Measurements from ENCODE around the gene BCORL1.

DNA sequence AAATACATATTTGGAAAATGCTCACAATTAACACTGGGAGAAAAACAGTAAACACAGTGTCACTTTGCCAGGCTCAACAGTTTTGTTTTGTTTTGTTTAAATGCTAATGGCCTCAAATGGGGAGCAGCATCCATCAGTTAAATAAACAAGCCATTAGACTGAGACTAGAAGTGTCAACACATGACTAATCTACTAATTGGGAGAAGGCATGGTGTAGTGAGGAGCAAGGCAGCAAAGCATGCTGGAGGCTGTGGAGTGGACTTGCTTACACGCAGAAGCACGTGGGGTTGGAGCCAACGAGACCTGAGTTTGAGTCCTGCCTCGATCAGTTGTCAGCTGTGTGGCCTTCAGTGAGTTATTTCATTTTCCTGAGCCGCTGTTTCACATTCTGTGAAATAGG, 47.5 kb upstream of the BCORL1 start:
- TF ChIP-seq, protein P1, sequence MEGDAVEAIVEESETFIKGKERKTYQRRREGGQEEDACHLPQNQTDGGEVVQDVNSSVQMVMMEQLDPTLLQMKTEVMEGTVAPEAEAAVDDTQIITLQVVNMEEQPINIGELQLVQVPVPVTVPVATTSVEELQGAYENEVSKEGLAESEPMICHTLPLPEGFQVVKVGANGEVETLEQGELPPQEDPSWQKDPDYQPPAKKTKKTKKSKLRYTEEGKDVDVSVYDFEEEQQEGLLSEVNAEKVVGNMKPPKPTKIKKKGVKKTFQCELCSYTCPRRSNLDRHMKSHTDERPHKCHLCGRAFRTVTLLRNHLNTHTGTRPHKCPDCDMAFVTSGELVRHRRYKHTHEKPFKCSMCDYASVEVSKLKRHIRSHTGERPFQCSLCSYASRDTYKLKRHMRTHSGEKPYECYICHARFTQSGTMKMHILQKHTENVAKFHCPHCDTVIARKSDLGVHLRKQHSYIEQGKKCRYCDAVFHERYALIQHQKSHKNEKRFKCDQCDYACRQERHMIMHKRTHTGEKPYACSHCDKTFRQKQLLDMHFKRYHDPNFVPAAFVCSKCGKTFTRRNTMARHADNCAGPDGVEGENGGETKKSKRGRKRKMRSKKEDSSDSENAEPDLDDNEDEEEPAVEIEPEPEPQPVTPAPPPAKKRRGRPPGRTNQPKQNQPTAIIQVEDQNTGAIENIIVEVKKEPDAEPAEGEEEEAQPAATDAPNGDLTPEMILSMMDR (IDR thresholded peaks at IDR 0.05) = no peak
- TF ChIP-seq POLR2A (IDR thresholded peaks at IDR 0.05) = no peak

All from body of pancreas (tissue), 4 donors.